H9 (cell line): ENCODE measurements around the gene SIGLEC11. TPM values are rescaled to one million over a fixed set of nuclear protein-coding genes. Genes with fewer than 3 reads are reported as not detected.

Experiments used
- DNase-seq: peaks from one replicate; pipeline ENCODE4 v3.0.0-alpha.2; 2017
- H2AFZ ChIP-seq: one replicate; pipeline ENCODE4 v1.6.1; 2013; ENCODE audit warnings: mild to moderate bottlenecking, low read length, control low read depth, moderate library complexity
- H2AK5ac ChIP-seq: 2 replicates; pipeline ENCODE4 v1.6.1; 2013; ENCODE audit warnings: low read length, control low read depth, mixed read lengths; ENCODE audit not compliant: insufficient read length
- H2BK120ac ChIP-seq: one replicate; pipeline ENCODE4 v1.6.1; 2013; ENCODE audit warnings: low read depth, mild to moderate bottlenecking, low read length, control low read depth, inconsistent platforms; ENCODE audit not compliant: poor library complexity, severe bottlenecking
- H2BK12ac ChIP-seq: 2 replicates; pipeline ENCODE4 v1.6.1; 2013; ENCODE audit warnings: low read length, control low read depth, mixed read lengths, low read depth; ENCODE audit not compliant: insufficient read length
- H2BK15ac ChIP-seq: 2 replicates; pipeline ENCODE4 v1.6.1; 2013; ENCODE audit warnings: low read depth, low read length, control low read depth
- H2BK20ac ChIP-seq: one replicate; pipeline ENCODE4 v1.6.1; 2013; ENCODE audit warnings: low read depth, mild to moderate bottlenecking, low read length, control low read depth, inconsistent platforms; ENCODE audit not compliant: poor library complexity, severe bottlenecking
- H2BK5ac ChIP-seq: 2 replicates; pipeline ENCODE4 v1.6.1; 2013; ENCODE audit warnings: low read length, control low read depth, mixed read lengths; ENCODE audit not compliant: insufficient read length
- H3K14ac ChIP-seq: 2 replicates; pipeline ENCODE4 v1.6.1; 2013; ENCODE audit warnings: low read length, control low read depth; ENCODE audit not compliant: insufficient read depth
- H3K18ac ChIP-seq: 2 replicates; pipeline ENCODE4 v1.6.1; 2013; ENCODE audit warnings: low read depth, mild to moderate bottlenecking, mixed read lengths, low read length, control low read depth; ENCODE audit not compliant: insufficient read length
- H3K23ac ChIP-seq: 2 replicates; pipeline ENCODE4 v1.6.1; 2013; ENCODE audit warnings: low read length, control low read depth, mixed read lengths, low read depth; ENCODE audit not compliant: insufficient read length
- H3K23me2 ChIP-seq: 2 replicates; pipeline ENCODE4 v1.6.1; 2013; ENCODE audit warnings: low read depth, mild to moderate bottlenecking, mixed read lengths, low read length, control low read depth; ENCODE audit not compliant: insufficient read length, poor library complexity, severe bottlenecking
- H3K27ac ChIP-seq: 2 replicates; pipeline ENCODE4 v1.5.1; 2013; ENCODE audit warnings: low read length, control low read depth, mixed read lengths, low read depth; ENCODE audit not compliant: insufficient read length
- H3K27me3 ChIP-seq: 2 replicates; pipeline ENCODE4 v1.6.1; 2013; ENCODE audit warnings: low read length, control low read depth, inconsistent platforms; ENCODE audit not compliant: insufficient read depth
- H3K4ac ChIP-seq: 2 replicates; pipeline ENCODE4 v1.6.1; 2013; ENCODE audit warnings: low read depth, mild to moderate bottlenecking, control low read depth, inconsistent platforms, low read length, moderate library complexity
- H3K4me1 ChIP-seq: 2 replicates; pipeline ENCODE4 v1.6.1; 2013; ENCODE audit warnings: low read length, control low read depth, inconsistent platforms; ENCODE audit not compliant: insufficient read depth
- H3K4me2 ChIP-seq: 2 replicates; pipeline ENCODE4 v1.6.1; 2013; ENCODE audit warnings: low read length, control low read depth, mixed read lengths; ENCODE audit not compliant: insufficient read length, insufficient read depth
- H3K56ac ChIP-seq: 2 replicates; pipeline ENCODE4 v1.6.1; 2013; ENCODE audit warnings: low read depth, mild to moderate bottlenecking, mixed read lengths, low read length, control low read depth; ENCODE audit not compliant: insufficient read length
- H3K79me1 ChIP-seq: 2 replicates; pipeline ENCODE4 v1.6.1; 2013; ENCODE audit warnings: low read depth, mild to moderate bottlenecking, moderate library complexity, low read length, control low read depth, inconsistent platforms; ENCODE audit not compliant: insufficient read depth, poor library complexity, severe bottlenecking
- H3K79me2 ChIP-seq: 2 replicates; pipeline ENCODE4 v1.6.1; 2013; ENCODE audit warnings: low read length, control low read depth, inconsistent platforms; ENCODE audit not compliant: insufficient read depth
- H3K9ac ChIP-seq: 2 replicates; pipeline ENCODE4 v1.6.1; 2013; ENCODE audit warnings: low read length, control low read depth, mixed read lengths; ENCODE audit not compliant: insufficient read length; ENCODE audit errors: extremely low read depth
- H3K9me3 ChIP-seq: one replicate; pipeline ENCODE4 v1.6.1; 2013; ENCODE audit warnings: low read depth, low read length, inconsistent platforms; ENCODE audit not compliant: control insufficient read depth
- H3T11ph ChIP-seq: one replicate; pipeline ENCODE4 v1.6.1; 2013; ENCODE audit warnings: mild to moderate bottlenecking, low read length, control low read depth, inconsistent platforms
- H4K20me1 ChIP-seq: one replicate; pipeline ENCODE4 v1.6.1; 2013; ENCODE audit not compliant: control insufficient read depth, insufficient read length, insufficient read depth
- H4K5ac ChIP-seq: 2 replicates; pipeline ENCODE4 v1.6.1; 2013; ENCODE audit warnings: low read depth, mild to moderate bottlenecking, mixed read lengths, low read length, control low read depth; ENCODE audit not compliant: insufficient read length
- H4K8ac ChIP-seq: replicated peaks from 2 replicates; pipeline ENCODE4 v1.6.1; 2013; ENCODE audit warnings: low read length, control low read depth, mixed read lengths, low read depth; ENCODE audit not compliant: insufficient read length
- H4K91ac ChIP-seq: 2 replicates; pipeline ENCODE4 v1.6.1; 2013; ENCODE audit warnings: low read depth, mild to moderate bottlenecking, moderate library complexity, mixed read lengths, low read length, control low read depth; ENCODE audit not compliant: insufficient read length
- H3K27ac Mint-ChIP-seq, 3 experiments: 2 replicates in 2 of 3; 3 replicates in 1 of 3; pipeline ENCODE4 v1.8.0; 2020 to 2021; ENCODE audit warnings: mixed read lengths in 3 of 3, mild to moderate bottlenecking in 1 of 3, moderate library complexity in 1 of 3
- H3K27me3 Mint-ChIP-seq: 2 replicates; pipeline ENCODE4 v1.8.0; 2021; ENCODE audit warnings: low read depth, mild to moderate bottlenecking, moderate library complexity, mixed read lengths
- H3K36me3 Mint-ChIP-seq, 3 experiments: 2 replicates in 2 of 3; 3 replicates in 1 of 3; pipeline ENCODE4 v1.8.0; 2020 to 2021; ENCODE audit warnings: low read depth in 3 of 3, mixed read lengths in 3 of 3; ENCODE audit not compliant: insufficient read depth in 1 of 3
- H3K4me1 Mint-ChIP-seq, 2 experiments: 2 replicates each; pipeline ENCODE4 v1.8.0; 2020; ENCODE audit warnings: mixed read lengths in 2 of 2
- H3K4me3 Mint-ChIP-seq, 2 experiments: 2 replicates in 1 of 2; 3 replicates in 1 of 2; pipeline ENCODE4 v1.8.0; 2020 to 2021; ENCODE audit warnings: mild to moderate bottlenecking in 2 of 2, mixed read lengths in 2 of 2, moderate library complexity in 1 of 2
- H3K9me3 Mint-ChIP-seq, 2 experiments: 2 replicates in 1 of 2; 3 replicates in 1 of 2; pipeline ENCODE4 v1.8.0; 2020; ENCODE audit warnings: mild to moderate bottlenecking in 2 of 2, mixed read lengths in 2 of 2, moderate library complexity in 1 of 2
- CTCF ChIP-seq: fragments of 200-600 bp; sonication (generic); conservative IDR thresholded peaks from 3 replicates; pipeline ENCODE4 v1.8.0; 2021; ENCODE audit warnings: antibody characterized with exemption, mild to moderate bottlenecking
- WGBS: extraction: QIAGEN DNeasy Blood & Tissue Kit; methylation state at CpG from one replicate; pipeline ENCODE4 v1.1.7; 2013; ENCODE audit warnings: missing lambda C conversion rate, low lambda C conversion rate, mixed read lengths; ENCODE audit not compliant: insufficient read length; ENCODE audit errors: extremely low coverage; 5-methylcytosine and 5-hydroxymethylcytosine counted together
- total RNA-seq: library from RNA; stranded (reverse); gene quantifications from 2 replicates; pipeline ENCODE4 v1.2.1, GENCODE V29; 2021

SIGLEC11 gene
- total RNA-seq, 1 experiment from 2014 or later, result not detected

GRCh38 chr19:49929611-49930482 lies 31.1 kb downstream of the SIGLEC11 start:
- Histone ChIP-seq H4K20me1 (peaks cover 2% of the 10 kb centered on the region), H3K27ac (no peak overlapping the region), H3K14ac (peak overlapping the region; percentile 60), H2BK12ac (no peak overlapping the region), H2AFZ (no peak overlapping the region), H3K79me1 (no peaks in the 10 kb centered on the region), H3K27me3 (no peaks in the 10 kb centered on the region), H3K79me2 (peaks cover 22% of the 10 kb centered on the region; the same call in 1 of the 2 replicates), H3T11ph (no peak overlapping the region), H2AK5ac (no peak overlapping the region), H3K23me2 (peaks cover 10% of the 10 kb centered on the region), H3K4ac (no peak overlapping the region), H3K9me3 (no peaks in the 10 kb centered on the region), H4K8ac (no peak overlapping the region), H3K9ac (peak overlapping the region; percentile 73), H3K4me2 (peak overlapping the region; percentile 82), H3K18ac (peak overlapping the region; percentile 53), H3K23ac (no peak overlapping the region), H4K5ac (no peak overlapping the region), H4K91ac (no peak overlapping the region), H2BK5ac (no peak overlapping the region), H2BK120ac (no peak overlapping the region), H2BK20ac (no peak overlapping the region), H3K4me1 (no peaks in the 10 kb centered on the region; the same call in 1 of the 2 replicates), H3K56ac (no peak overlapping the region), H2BK15ac (no peak overlapping the region)
- Mint-ChIP-seq H3K4me1 (peaks cover 18 to 32% of the 10 kb centered on the region in 2 experiments), H3K36me3 (peaks cover 31 to 57% (median 37%) of the 10 kb centered on the region in 3 experiments), H3K9me3 (peaks cover 0 to 4% of the 10 kb centered on the region in 2 experiments; a peak in 3 of 5 replicates), H3K27ac (peak overlapping the region; percentile 99 to 100 (median 100)), H3K27me3 (peaks cover 3% of the 10 kb centered on the region), H3K4me3 (peak overlapping the region; percentile 95 to 99)
- WGBS, result no CpG with 5 or more reads among the region's 43 CpGs
- no peak for TF ChIP-seq CTCF
- peak; percentile 95 for DNase-seq
